GM12864 (cell line): ENCODE measurements around the gene VASN.
A peak's percentile ranks its signal among the peaks of the same experiment; 100 is the strongest.

Source experiments
- DNase-seq: peaks from one replicate; pipeline ENCODE4 v3.0.0-alpha.2; 2011; ENCODE audit warnings: low read depth
- H3K4me3 ChIP-seq: 2 replicates; pipeline ENCODE4 v1.5.1; 2011; ENCODE audit warnings: mild to moderate bottlenecking, low read depth, low read length, control low read depth
- TF ChIP-seq, protein P1 (sequence below): IDR thresholded peaks from 2 replicates; pipeline ENCODE4 v1.5.1; 2011; ENCODE audit warnings: low read depth, mild to moderate bottlenecking, moderate library complexity, low read length, control low read depth, inconsistent platforms; ENCODE audit errors: missing control alignments

VASN gene

DNA sequence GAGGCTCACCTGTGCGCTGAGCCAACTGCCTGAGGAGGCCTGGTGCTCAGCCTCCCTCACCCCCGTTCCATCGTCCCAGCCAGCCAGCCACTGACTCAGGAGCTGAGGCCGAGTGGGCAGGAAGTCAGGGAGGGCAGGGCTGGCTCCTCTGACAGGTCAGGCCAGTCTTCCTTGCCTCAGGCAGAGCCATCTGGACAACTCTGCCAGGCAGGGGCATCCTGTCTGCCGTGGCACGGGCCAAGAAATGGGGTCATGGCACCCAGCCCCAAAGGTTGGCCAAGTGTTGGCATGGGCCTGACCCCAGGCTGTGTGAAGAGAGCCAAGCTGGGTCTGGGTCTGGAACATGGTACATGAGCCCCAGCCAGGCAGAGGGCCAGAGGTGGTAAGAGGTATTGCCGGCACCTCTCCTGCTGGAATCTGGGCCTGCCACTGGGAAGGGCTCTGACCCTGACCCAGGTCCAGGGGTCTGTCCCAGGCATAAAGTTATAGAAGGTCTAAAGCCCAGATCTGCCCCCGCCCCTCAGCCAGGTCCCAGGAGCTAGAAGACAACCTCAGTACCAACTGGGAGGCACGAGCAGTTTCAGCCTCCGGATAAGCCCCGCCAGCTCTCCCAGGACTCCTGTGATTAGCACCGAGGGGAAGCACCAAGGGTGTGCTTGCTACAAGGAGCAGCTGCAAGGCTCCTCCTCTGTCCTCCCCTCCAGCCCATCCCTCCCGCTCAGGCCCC, 2.5 kb upstream of the VASN start:
- no peak overlapping the region for H3K4me3 ChIP-seq
- no peak for DNase-seq
- TF ChIP-seq, protein P1, sequence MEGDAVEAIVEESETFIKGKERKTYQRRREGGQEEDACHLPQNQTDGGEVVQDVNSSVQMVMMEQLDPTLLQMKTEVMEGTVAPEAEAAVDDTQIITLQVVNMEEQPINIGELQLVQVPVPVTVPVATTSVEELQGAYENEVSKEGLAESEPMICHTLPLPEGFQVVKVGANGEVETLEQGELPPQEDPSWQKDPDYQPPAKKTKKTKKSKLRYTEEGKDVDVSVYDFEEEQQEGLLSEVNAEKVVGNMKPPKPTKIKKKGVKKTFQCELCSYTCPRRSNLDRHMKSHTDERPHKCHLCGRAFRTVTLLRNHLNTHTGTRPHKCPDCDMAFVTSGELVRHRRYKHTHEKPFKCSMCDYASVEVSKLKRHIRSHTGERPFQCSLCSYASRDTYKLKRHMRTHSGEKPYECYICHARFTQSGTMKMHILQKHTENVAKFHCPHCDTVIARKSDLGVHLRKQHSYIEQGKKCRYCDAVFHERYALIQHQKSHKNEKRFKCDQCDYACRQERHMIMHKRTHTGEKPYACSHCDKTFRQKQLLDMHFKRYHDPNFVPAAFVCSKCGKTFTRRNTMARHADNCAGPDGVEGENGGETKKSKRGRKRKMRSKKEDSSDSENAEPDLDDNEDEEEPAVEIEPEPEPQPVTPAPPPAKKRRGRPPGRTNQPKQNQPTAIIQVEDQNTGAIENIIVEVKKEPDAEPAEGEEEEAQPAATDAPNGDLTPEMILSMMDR = no peak

DNA sequence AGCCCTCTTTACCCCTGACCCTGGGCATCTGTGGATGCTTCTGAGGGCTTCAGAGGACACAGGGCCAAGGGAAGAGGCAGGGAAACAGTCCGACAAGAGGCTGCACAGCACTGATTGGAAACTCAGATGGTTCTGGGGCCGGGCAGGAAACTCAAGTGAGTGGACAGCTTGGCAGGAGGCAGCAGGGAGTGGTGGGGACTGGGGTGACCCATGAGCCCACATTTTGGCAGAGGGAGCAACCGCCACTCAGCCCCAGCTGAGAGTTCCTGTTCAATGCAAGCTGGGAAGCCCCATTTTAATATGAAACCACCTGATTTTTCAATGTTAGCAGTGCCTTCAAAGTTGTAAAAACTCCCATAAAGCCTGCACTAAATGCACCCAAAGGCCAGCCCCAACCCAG, 1.5 kb upstream of the VASN start:
- TF ChIP-seq, protein P1 = no peak
- H3K4me3 ChIP-seq = no peak overlapping the region
- no peak for DNase-seq

DNA sequence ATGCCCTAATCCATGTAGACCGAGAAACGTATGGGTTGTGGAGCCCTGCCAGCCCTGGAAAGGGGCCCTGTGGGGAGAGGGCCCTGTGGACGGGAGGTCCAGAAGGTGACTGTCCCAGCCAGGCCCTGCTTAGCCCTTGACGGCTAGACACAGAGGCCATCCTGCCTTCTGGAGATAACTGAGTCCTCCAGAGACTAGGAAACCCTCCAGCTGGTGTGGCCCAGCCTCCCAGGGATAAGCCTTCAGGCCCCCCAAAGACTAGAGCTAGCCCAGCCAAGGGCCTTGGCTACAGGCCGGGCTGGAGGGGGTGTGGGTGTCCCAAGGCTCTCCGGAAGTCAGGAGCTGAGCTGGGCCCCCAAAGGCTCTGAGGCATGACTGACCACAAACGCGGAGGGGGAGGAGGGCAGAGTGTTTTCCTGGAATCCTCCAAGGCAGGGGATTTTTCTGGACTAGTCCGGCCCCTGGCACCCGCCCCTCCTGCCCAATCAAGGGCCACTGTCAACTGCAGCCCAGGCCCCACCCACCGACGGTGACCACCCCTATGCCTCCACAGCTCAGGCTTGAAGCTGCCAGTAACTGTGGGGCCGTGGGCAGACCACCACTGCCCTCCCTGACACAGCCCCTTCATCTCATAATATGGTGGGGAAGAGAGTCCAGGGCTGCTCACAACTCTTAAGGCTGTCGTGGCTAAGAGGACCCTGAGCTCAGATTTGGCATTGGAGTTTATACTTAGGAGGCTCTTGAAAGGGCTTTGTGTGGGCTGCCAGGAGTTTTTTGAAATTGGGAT, 885 bp upstream of the VASN start:
- H3K4me3 ChIP-seq = no peak overlapping the region
- no peak for DNase-seq
- TF ChIP-seq, protein P1 = no peak

DNA sequence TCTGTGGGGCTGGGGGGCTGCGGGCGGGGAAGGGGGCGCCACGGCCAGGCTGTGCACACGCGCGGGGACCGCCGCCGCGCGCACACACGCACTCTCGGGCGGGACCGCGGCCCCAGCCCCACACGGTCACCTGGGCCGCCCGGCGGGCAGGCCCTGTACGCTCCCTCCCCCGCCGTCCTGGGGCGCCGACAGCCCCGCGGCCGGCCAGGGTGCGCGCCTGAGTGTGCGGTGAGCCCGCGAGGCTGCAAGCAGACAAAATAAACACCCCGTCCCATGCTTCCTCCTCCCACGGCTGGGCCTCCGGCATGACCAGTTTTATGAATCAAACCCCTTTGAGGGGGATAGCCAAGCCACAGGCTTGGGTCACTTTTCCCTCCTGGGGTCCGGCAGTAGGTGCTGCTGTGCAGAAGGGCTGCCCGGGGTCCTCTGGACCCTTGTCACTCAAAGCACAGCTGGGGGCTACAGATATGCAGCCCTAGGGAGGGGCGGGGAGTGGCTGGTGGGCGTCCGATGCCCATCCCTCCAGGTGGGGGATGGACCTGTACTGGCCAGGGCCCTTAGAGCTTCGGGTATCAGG, 441 bp downstream of the VASN start:
- peak overlapping the region; percentile 29 for H3K4me3 ChIP-seq
- TF ChIP-seq, protein P1 = no peak

DNA sequence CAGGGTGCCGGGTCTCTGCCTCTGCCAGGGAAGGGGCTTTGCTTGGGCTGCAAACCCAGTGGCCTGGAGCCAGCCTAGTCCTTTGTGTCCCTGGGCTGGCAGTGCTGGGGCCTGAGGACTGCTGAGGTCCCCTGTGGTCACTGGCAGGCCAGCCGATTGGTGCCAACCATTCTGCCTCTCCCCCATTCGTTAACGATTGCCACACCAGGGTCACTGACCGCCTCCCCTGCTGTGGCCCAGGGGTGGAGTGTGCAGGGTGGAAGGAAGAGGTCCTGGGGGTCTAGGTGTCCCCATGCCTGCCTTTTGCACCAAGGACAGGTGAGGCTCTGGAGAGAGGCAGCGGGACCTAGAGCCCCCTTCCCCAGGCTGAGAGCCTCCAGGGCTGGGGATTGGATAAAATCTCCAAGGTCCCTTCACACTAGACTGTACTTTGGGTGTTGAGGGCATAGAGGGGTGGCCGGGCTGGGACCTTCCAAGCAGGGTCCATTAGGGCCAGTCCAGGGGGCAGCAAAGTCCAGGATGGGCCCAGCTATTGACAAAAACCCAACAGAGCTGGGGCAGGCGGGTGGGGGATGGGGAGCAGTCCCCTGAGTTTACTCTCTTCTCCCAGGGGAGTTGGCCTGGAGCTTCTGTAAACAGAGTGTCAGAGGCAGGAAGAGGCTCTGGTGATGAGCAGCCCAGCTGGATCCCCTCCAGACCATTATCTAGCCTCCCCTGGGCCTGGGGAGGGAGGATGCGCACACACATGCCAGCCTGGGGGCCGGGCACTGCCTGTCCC, 1.1 kb downstream of the VASN start:
- no peak overlapping the region for H3K4me3 ChIP-seq

More for the DNA sequence above, 441 bp downstream of the VASN start:
- DNase-seq = no peak

DNA sequence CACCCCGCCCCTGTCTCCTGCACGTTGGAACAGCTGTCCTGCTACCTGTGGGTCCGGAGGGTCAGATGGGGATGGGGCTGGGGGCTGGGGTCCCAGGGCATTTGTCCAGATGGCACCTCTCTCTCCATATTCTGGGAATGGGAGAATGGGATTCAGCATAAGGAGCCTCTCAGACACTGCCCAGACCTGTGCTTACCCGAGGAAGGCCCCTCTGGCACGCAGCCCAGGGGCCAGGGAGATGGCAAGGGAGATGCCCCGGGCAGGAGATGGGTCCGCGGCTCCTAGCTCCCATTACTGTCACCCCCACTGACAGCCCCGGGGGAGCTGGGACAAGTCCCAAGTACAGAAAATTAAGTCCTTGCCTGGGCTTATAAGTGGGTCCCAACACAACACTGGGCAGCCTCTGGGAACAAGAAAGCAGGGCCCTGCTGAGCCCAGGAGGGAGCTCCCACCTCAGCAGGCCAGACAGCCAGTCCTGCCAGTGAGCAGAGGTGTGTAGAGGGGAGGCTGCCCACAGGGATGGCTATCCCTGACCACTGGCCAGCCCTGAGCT, 1.8 kb downstream of the VASN start:
- no peak overlapping the region for H3K4me3 ChIP-seq
- TF ChIP-seq, protein P1 = no peak
- no peak for DNase-seq

More for the DNA sequence above, 1.1 kb downstream of the VASN start:
- TF ChIP-seq, protein P1 = no peak
- DNase-seq = no peak
